ENCODE data around the gene CHAF1B.
A peak's percentile ranks its signal among the peaks of the same experiment; 100 is the strongest.

Gene CHAF1B

GRCh38 chr21:36428761-36429432, 43.7 kb downstream of the CHAF1B start:
- DNase-seq (ENCODE audit: low read depth), result no peak

GRCh38 chr21:36429947-36430546, 44.9 kb downstream of the CHAF1B start:
- peak; percentile 72 for DNase-seq (ENCODE audit: low read depth)

- no peak for DNase-seq (ENCODE audit: low read depth)
Observed at GRCh38 chr21:36430841-36431240, 45.6 kb downstream of the CHAF1B start.

GRCh38 chr21:36431252-36431651, 46.1 kb downstream of the CHAF1B start:
- DNase-seq (ENCODE audit: low read depth), result no peak

GRCh38 chr21:36433059-36433709, 48.0 kb downstream of the CHAF1B start:
- no peak for DNase-seq (ENCODE audit: low read depth)

- DNase-seq (ENCODE audit: low read depth), result no peak
Observed at GRCh38 chr21:36434144-36434543, 49.0 kb downstream of the CHAF1B start.

- no peak for DNase-seq (ENCODE audit: low read depth)
Observed at GRCh38 chr21:36436829-36437744, 51.9 kb downstream of the CHAF1B start.

GRCh38 chr21:36437745-36438128, 52.5 kb downstream of the CHAF1B start:
- no peak for DNase-seq (ENCODE audit: low read depth)

- no peak for DNase-seq (ENCODE audit: low read depth)
Observed at GRCh38 chr21:36441715-36442114, 56.5 kb downstream of the CHAF1B start.

GRCh38 chr21:36446301-36446700, 61.1 kb downstream of the CHAF1B start:
- no peak for DNase-seq (ENCODE audit: low read depth)

GRCh38 chr21:36450511-36450910, 65.3 kb downstream of the CHAF1B start:
- DNase-seq (ENCODE audit: low read depth), result no peak

- no peak for DNase-seq (ENCODE audit: low read depth)
Observed at GRCh38 chr21:36451506-36451905, 66.3 kb downstream of the CHAF1B start.

- DNase-seq (ENCODE audit: low read depth), result no peak
Observed at GRCh38 chr21:36452281-36452825, 67.2 kb downstream of the CHAF1B start.

- no peak for DNase-seq (ENCODE audit: low read depth)
Observed at GRCh38 chr21:36454093-36454531, 68.9 kb downstream of the CHAF1B start.

GRCh38 chr21:36454706-36455105, 69.5 kb downstream of the CHAF1B start:
- DNase-seq (ENCODE audit: low read depth), result no peak

- no peak for DNase-seq (ENCODE audit: low read depth)
Observed at GRCh38 chr21:36456729-36457414, 71.7 kb downstream of the CHAF1B start.

GRCh38 chr21:36459098-36459497, 73.9 kb downstream of the CHAF1B start:
- no peak for DNase-seq (ENCODE audit: low read depth)

GRCh38 chr21:36460866-36461265, 75.7 kb downstream of the CHAF1B start:
- no peak for DNase-seq (ENCODE audit: low read depth)

GRCh38 chr21:36461277-36461917, 76.2 kb downstream of the CHAF1B start:
- DNase-seq (ENCODE audit: low read depth), result no peak

- no peak for DNase-seq (ENCODE audit: low read depth)
Observed at GRCh38 chr21:36461918-36462486, 76.8 kb downstream of the CHAF1B start.

- DNase-seq (ENCODE audit: low read depth), result no peak
Observed at GRCh38 chr21:36463204-36463603, 78.0 kb downstream of the CHAF1B start.
